HepG2 (cell line): ENCODE data around the gene KLHL5. TPM values are rescaled to one million over a fixed set of nuclear protein-coding genes. Genes with fewer than 3 reads are reported as not detected.
A peak's percentile ranks its signal among the peaks of the same experiment; 100 is the strongest.

Experiments
- ATAC-seq: fragments of 200-7000 bp; cut with Tn5 transposase; 3 replicates; pipeline ENCODE4 v1.9.1; 2020; ENCODE audit warnings: mild to moderate bottlenecking, moderate library complexity
- BruUV-seq: library from RNA; stranded (reverse); fragments of 400-500 nt; replicated peaks from 2 replicates; lab custom pipeline; 2021; lab: Mats Ljungman, UMichigan
- CTCF ChIA-PET: fragments of 300-600 bp; formaldehyde crosslinking; extraction: SDS; loops from one replicate; lab custom pipeline; 2021; ENCODE audit warnings: low total read pairs, inconsistent platforms, low intra/inter-chr PET ratio; lab: Yijun Ruan, JAX
- POLR2A ChIA-PET: fragments of 350-600 bp; sonication (Branson Sonifier 250); formaldehyde crosslinking; loops from one replicate; lab custom pipeline; 2020; ENCODE audit warnings: antibody characterized with exemption, inconsistent platforms; lab: Yijun Ruan, JAX
- DNase-seq: peaks from one replicate; pipeline ENCODE4 v3.0.0-alpha.2; 2015; ENCODE audit warnings: low spot score
- FAIRE-seq: peaks from 3 replicates; lab custom pipeline; 2011; peaks lifted over from hg19 to GRCh38; lab: Jason Lieb, UNC
- H2AFZ ChIP-seq: one replicate; pipeline ENCODE4 v1.6.1; 2011; ENCODE audit warnings: low read length, inconsistent platforms
- H3K27ac ChIP-seq: fragments of 300-600 bp; 3 replicates; pipeline ENCODE4 v1.8.0; 2011; ENCODE audit warnings: mixed run types, mild to moderate bottlenecking, mixed read lengths, low read length, inconsistent platforms; ENCODE audit not compliant: insufficient read depth; ENCODE audit errors: extremely low read length
- H3K27me3 ChIP-seq, 2 experiments: fragments of 200-600 bp in 1 of 2; 2 replicates in 1 of 2; 3 replicates in 1 of 2; pipeline versions ENCODE4 v1.6.0 to v1.8.0; 2011; ENCODE audit warnings: low read length in 2 of 2, mild to moderate bottlenecking in 2 of 2, moderate library complexity in 2 of 2, inconsistent platforms in 1 of 2; ENCODE audit not compliant: insufficient read depth in 2 of 2, control insufficient read depth in 1 of 2
- H3K36me3 ChIP-seq, 2 experiments: fragments of 200-600 bp in 1 of 2; replicated peaks in 1 of 2; 2 replicates in 1 of 2; 3 replicates in 1 of 2; pipeline versions ENCODE4 v1.5.1 to v1.8.0; 2011; ENCODE audit warnings: low read length in 2 of 2, inconsistent platforms in 1 of 2; ENCODE audit not compliant: insufficient read depth in 2 of 2, control insufficient read depth in 1 of 2
- H3K4me1 ChIP-seq: 2 replicates; pipeline ENCODE4 v1.5.1; 2012; ENCODE audit warnings: low read length, inconsistent platforms; ENCODE audit not compliant: insufficient read depth
- H3K4me2 ChIP-seq: 2 replicates; pipeline ENCODE4 v1.6.0; 2011; ENCODE audit warnings: low read depth, low read length, inconsistent platforms
- H3K4me3 ChIP-seq, 3 experiments: fragments of 200-600 bp in 1 of 3; sonication (generic), shearing (Covaris generic) in 1 of 3; replicated peaks in 1 of 3; 2 replicates each; pipeline ENCODE4 v1.5.1; 2011 to 2016; ENCODE audit warnings: low read length in 3 of 3, inconsistent platforms in 2 of 3, low read depth in 2 of 3, mild to moderate bottlenecking in 2 of 3, control low read depth in 1 of 3, mixed read lengths in 1 of 3; ENCODE audit not compliant: insufficient read depth in 1 of 3
- H3K79me2 ChIP-seq: one replicate; pipeline ENCODE4 v1.6.1; 2011; ENCODE audit warnings: low read length, inconsistent platforms; ENCODE audit not compliant: insufficient read depth
- H3K9ac ChIP-seq: 2 replicates; pipeline ENCODE4 v1.6.0; 2011; ENCODE audit warnings: mild to moderate bottlenecking, low read depth, low read length, inconsistent platforms; ENCODE audit not compliant: insufficient read depth
- H3K9me3 ChIP-seq: 2 replicates; pipeline ENCODE4 v1.5.1; 2012; ENCODE audit warnings: mild to moderate bottlenecking, low read length
- H4K20me1 ChIP-seq: 2 replicates; pipeline ENCODE4 v1.6.0; 2011; ENCODE audit warnings: inconsistent platforms, mild to moderate bottlenecking, low read length, moderate library complexity; ENCODE audit not compliant: insufficient read depth
- CEBPB ChIP-seq: IDR thresholded peaks from 2 replicates; pipeline ENCODE4 v1.6.1; 2011; ENCODE audit warnings: low read depth, low read length, improper control_type of control experiment, borderline replicate concordance
- CREB1 ChIP-seq, 2 experiments: fragments of 450-650 bp in 1 of 2; IDR thresholded peaks; 2 replicates each; pipeline ENCODE4 v1.6.1; 2016 to 2017; ENCODE audit warnings: control low read depth in 1 of 2, mild to moderate bottlenecking in 1 of 2, missing compliant biosample characterization in 1 of 2, missing genetic modification characterization in 1 of 2
- DDIT3 ChIP-seq: sonication (generic); formaldehyde crosslinking; IDR thresholded peaks from 2 replicates; pipeline ENCODE4 v1.4.0; 2020; ENCODE audit warnings: mild to moderate bottlenecking, missing genetic modification reagents
- FOXP4 ChIP-seq: sonication (generic); formaldehyde crosslinking; IDR thresholded peaks from 2 replicates; pipeline ENCODE4 v1.4.0; 2020; ENCODE audit warnings: missing genetic modification reagents
- KAT7 ChIP-seq: IDR thresholded peaks from 2 replicates; pipeline ENCODE4 v1.6.1; 2018; ENCODE audit warnings: borderline replicate concordance, missing compliant biosample characterization
- KDM1A ChIP-seq: IDR thresholded peaks from 2 replicates; pipeline ENCODE4 v1.6.1; 2016; ENCODE audit warnings: missing compliant biosample characterization
- MXD3 ChIP-seq: IDR thresholded peaks from 2 replicates; pipeline ENCODE4 v1.6.1; 2016; ENCODE audit warnings: mild to moderate bottlenecking, missing biosample characterization, missing genetic modification reagents
- POGZ ChIP-seq: sonication (generic); formaldehyde crosslinking; IDR thresholded peaks from 2 replicates; pipeline ENCODE4 v1.4.0; 2020; ENCODE audit warnings: mild to moderate bottlenecking, missing genetic modification reagents
- POLR2G ChIP-seq: fragments of 200-400 bp; formaldehyde crosslinking; IDR thresholded peaks from 2 replicates; pipeline ENCODE4 v1.6.1; 2018; ENCODE audit warnings: mild to moderate bottlenecking, low read depth, low read length, moderate library complexity
- SIN3A ChIP-seq: IDR thresholded peaks from 2 replicates; pipeline ENCODE4 v1.6.1; 2011; ENCODE audit warnings: low read depth, mild to moderate bottlenecking, control low read depth, low read length, borderline replicate concordance
- SIX4 ChIP-seq: sonication (generic); formaldehyde crosslinking; IDR thresholded peaks from 2 replicates; pipeline ENCODE4 v1.4.0; 2020; ENCODE audit warnings: missing genetic modification reagents
- TCF7 ChIP-seq: sonication (generic); IDR thresholded peaks from 2 replicates; pipeline ENCODE4 v1.6.1; 2016; ENCODE audit warnings: antibody characterized with exemption, low read depth
- UBTF ChIP-seq: sonication (generic); formaldehyde crosslinking; IDR thresholded peaks from 2 replicates; pipeline ENCODE4 v1.4.0; 2020; ENCODE audit warnings: mild to moderate bottlenecking, missing genetic modification reagents
- ZFY ChIP-seq: sonication (generic); formaldehyde crosslinking; IDR thresholded peaks from 2 replicates; pipeline ENCODE4 v1.4.0; 2020; ENCODE audit warnings: missing genetic modification reagents
- ZKSCAN8 ChIP-seq: IDR thresholded peaks from 2 replicates; pipeline ENCODE4 v1.6.1; 2016; ENCODE audit warnings: borderline replicate concordance, missing genetic modification reagents, missing compliant biosample characterization
- ZMYM3 ChIP-seq: sonication (generic); formaldehyde crosslinking; IDR thresholded peaks from 2 replicates; pipeline ENCODE4 v1.5.1; 2020; ENCODE audit warnings: mild to moderate bottlenecking, missing genetic modification reagents
- ZNF101 ChIP-seq: sonication (generic); formaldehyde crosslinking; IDR thresholded peaks from 2 replicates; pipeline ENCODE4 v1.4.0; 2020; ENCODE audit warnings: mild to moderate bottlenecking, low read depth, missing genetic modification reagents, borderline replicate concordance
- ZNF350 ChIP-seq: sonication (generic); formaldehyde crosslinking; IDR thresholded peaks from 2 replicates; pipeline ENCODE4 v1.4.0; 2020; ENCODE audit warnings: mild to moderate bottlenecking, low read depth, missing genetic modification reagents, borderline replicate concordance
- WGBS: methylation state at CpG from one replicate; pipeline ENCODE4 v1.1.6; 2017; ENCODE audit warnings: low lambda C conversion rate; 5-methylcytosine and 5-hydroxymethylcytosine counted together
- in situ Hi-C: cut with HindIII; loops from 2 replicates; pipeline ENCODE4 v1.10.0; 2017; ENCODE audit warnings: low pct_unique_long_range_greater_than_20kb; ENCODE audit not compliant: extremely low pct_ligation_motif_present
- intact Hi-C: fragments of 100-400 bp; cut with micrococcal nuclease; formaldehyde crosslinking; loops from one replicate; pipeline ENCODE4 v1.10.0; 2022; ENCODE audit not compliant: unreplicated experiment
- polyA plus RNA-seq, 8 experiments: library from polyadenylated mRNA; depleted of rRNA in 3 of 8; stranded (reverse) in 7 of 8; unstranded in 1 of 8; fragments of >200 nt; fragmentation: Illumina TruSeq in 4 of 8; extraction: Trizol in 4 of 8; gene quantifications; 2 replicates each; pipeline versions ENCODE4 v1.2.1 to v1.2.3, GENCODE V29; 2011 to 2016; ENCODE audit warnings: low read depth in 4 of 8, missing spikeins in 1 of 8, mixed read lengths in 1 of 8; ENCODE audit not compliant: insufficient read depth in 1 of 8
- total RNA-seq, 5 experiments: library from RNA; depleted of rRNA; stranded (reverse); fragments of >200 nt; fragmentation: Illumina TruSeq; extraction: Trizol; gene quantifications; 2 replicates each; pipeline ENCODE4 v1.2.3, GENCODE V29; 2016; ENCODE audit warnings: low read depth in 1 of 5

KLHL5 gene
- total and polyA plus RNA-seq, 2 of the 13 experiments (the other 11 are each of a cell fraction or from before 2014, with no cell fraction given) = 36.2 to 38.7 TPM

- Histone ChIP-seq H3K4me1 (peaks cover 63% of the 10 kb centered on the region), H3K4me3 (peak overlapping the region; percentile 72 to 94 (median 79)), H3K27ac (peak overlapping the region; percentile 82), H3K9ac (peak overlapping the region; percentile 84), H3K27me3 (no peaks in the 10 kb centered on the region; a peak in 1 of 5 replicates), H3K36me3 (no peaks in the 10 kb centered on the region), H4K20me1 (peaks cover 11% of the 10 kb centered on the region; the same call in 1 of the 2 replicates), H3K4me2 (peak overlapping the region; percentile 77), H3K79me2 (peaks cover 43% of the 10 kb centered on the region), H2AFZ (no peak overlapping the region), H3K9me3 (no peaks in the 10 kb centered on the region)
- ChIA-PET CTCF (no interaction called here), POLR2A (interaction anchor here (0.9 to 5.9 kb wide), 5 partner anchors 9 to 142 kb away, joined by 4 to 27 read pairs (median 5); no protein-coding TSS in a partner anchor)
- intact Hi-C loops = loop anchor here (1.0 to 10.0 kb wide), 3 partner anchors 89 to 381 kb away; partner anchors contain the start of gene KLF3
- in situ Hi-C loops = no loop called here
- DNase-seq = peak; percentile 43
- peak; percentile 16; the same call in 2 of the 3 replicates for ATAC-seq
- no TSS peak for BruUV-seq
- 3% methylated on average over 3 of the region's 3 CpGs for WGBS
- FAIRE-seq = no peak
- TF ChIP-seq DDIT3 (CRISPR knock-in tag) = no peak
- TF ChIP-seq ZMYM3 = no peak
- TF ChIP-seq ZNF350 (CRISPR knock-in tag) = no peak
- TF ChIP-seq SIX4 = peak; percentile 72; the same call in 1 of the 2 replicates
- no peak for TF ChIP-seq ZNF101 (CRISPR knock-in tag)
- no peak for TF ChIP-seq KAT7 (CRISPR knock-in tag)
- TF ChIP-seq TCF7 = peak; percentile 46; the same call in 1 of the 2 replicates
- TF ChIP-seq KDM1A (CRISPR knock-in tag) = 0 out of 2 replicates have a peak, but pooled peaks have one; percentile 22
- TF ChIP-seq POGZ (CRISPR knock-in tag) = no peak
- peak; percentile 33; the same call in 1 of the 2 replicates for TF ChIP-seq FOXP4 (CRISPR knock-in tag)
- no peak for TF ChIP-seq MXD3 (CRISPR knock-in tag)
- no peak for TF ChIP-seq CREB1 (IDR thresholded peaks at IDR 0.05)
- TF ChIP-seq CREB1 (CRISPR knock-in tag; IDR thresholded peaks at IDR 0.05) = 0 out of 2 replicates have a peak, but pooled peaks have one; percentile 5
- TF ChIP-seq ZFY (CRISPR knock-in tag) = no peak
- peak; percentile 99 for TF ChIP-seq ZKSCAN8
- 0 out of 2 replicates have a peak, but pooled peaks have one; percentile 4 for TF ChIP-seq UBTF (CRISPR knock-in tag)
- 0 out of 2 replicates have a peak, but pooled peaks have one; percentile 6 for TF ChIP-seq CEBPB
- no peak for TF ChIP-seq SIN3A
- no peak for TF ChIP-seq POLR2G
These were observed 16.2 kb upstream of the KLHL5 start for GRCh38 chr4:39045827-39046221.
